ENCODE measurements around the gene COL15A1.

- TF ChIP-seq POLR2A (IDR thresholded peaks at IDR 0.05) (no peak), CTCF (IDR thresholded peaks at IDR 0.05 in 8 of 11, conservative IDR thresholded peaks at IDR 0.05 in 3 of 11) (no peak)
Measured at GRCh38 chr9:99035313-99035712, 91.6 kb downstream of the COL15A1 start.

Data from spleen (tissue), 7 donors.